Psoas muscle (tissue), 8 donors: ENCODE data around the gene CCR5. TPM values are rescaled to one million over a fixed set of nuclear protein-coding genes. Genes with fewer than 3 reads are reported as not detected.
"Not testable (repeated sequence)": the region's sequence is repeated elsewhere in the genome, so short reads cannot be mapped to it uniquely, and the experiment has no call there.

Experiments used
- ATAC-seq, 4 donors: fragments of 200-7000 bp; cut with Tn5 transposase; one replicate each; pipeline ENCODE4 v1.9.1; 2020; ENCODE audit warnings: moderate library complexity in 3 of 4, mild to moderate bottlenecking in 2 of 4
- DNase-seq, 2 donors: peaks; one replicate each; pipeline ENCODE4 v3.0.0-alpha.2; 2020
- H3K27ac ChIP-seq: fragments of 200-600 bp; one replicate; pipeline ENCODE4 v1.8.0; 2022
- H3K27me3 ChIP-seq, 3 donors: fragments of 200-600 bp in 1 of 3; one replicate each; pipeline versions ENCODE4 v1.6.1 to v1.8.0; 2013 to 2022; ENCODE audit warnings: low read length in 2 of 3, mild to moderate bottlenecking in 2 of 3, moderate library complexity in 1 of 3; ENCODE audit not compliant: insufficient read depth in 3 of 3
- H3K36me3 ChIP-seq, 2 donors: fragments of 200-600 bp in 1 of 2; one replicate each; pipeline versions ENCODE4 v1.6.1 to v1.8.0; 2013 to 2022; ENCODE audit warnings: low read depth in 1 of 2, mild to moderate bottlenecking in 1 of 2, moderate library complexity in 1 of 2; ENCODE audit not compliant: insufficient read depth in 1 of 2
- H3K4me1 ChIP-seq: fragments of 200-600 bp; one replicate; pipeline ENCODE4 v1.8.0; 2022
- H3K4me3 ChIP-seq: fragments of 200-600 bp; one replicate; pipeline ENCODE4 v1.8.0; 2022; ENCODE audit warnings: mild to moderate bottlenecking
- H3K9me3 ChIP-seq: fragments of 200-600 bp; one replicate; pipeline ENCODE4 v1.8.0; 2022
- CTCF ChIP-seq: fragments of 200-600 bp; IDR thresholded peaks from one replicate; pipeline ENCODE4 v1.8.0; 2022; ENCODE audit warnings: antibody characterized with exemption
- WGBS, 3 donors: extraction: QIAGEN DNeasy Blood & Tissue Kit; methylation state at CpG; one replicate each; pipeline versions ENCODE4 v1.1.6 to v1.1.7; 2013; 5-methylcytosine and 5-hydroxymethylcytosine counted together
- intact Hi-C, 2 donors: fragments of 100-400 bp; cut with DNase I; formaldehyde crosslinking; loops; one replicate each; pipeline versions ENCODE4 v1.11.0 to v1.14.2; 2022
- long read RNA-seq, 2 donors: library from polyadenylated mRNA; unstranded; transcript quantifications; one replicate each; pipeline ENCODE4 v2.0.0, GENCODE V29; 2021
- polyA plus RNA-seq, 3 donors: library from polyadenylated mRNA; stranded (reverse); fragments of 200-250 nt; gene quantifications; one replicate each; pipeline ENCODE4 v1.2.3, GENCODE V29; 2013
- total RNA-seq, 4 donors: library from RNA; stranded (reverse); fragmentation: NEBNext Ultra II Directional in 2 of 4; extraction: Animal tissue kit (Norgen Biotek cat#: 25700) in 2 of 4; gene quantifications; one replicate each; pipeline versions ENCODE4 v1.2.1 to v1.2.4, GENCODE V29; 2021 to 2023
- donor health status: healthy with polysubstance abuse.
- donor health status: DM: no; HTN: no; CAD: no; lungs with moderate emphysema.
- donor health status: Bipolar disorder and iron deficiency.
- donor health status: healthy.
- donor health status: DM: yes; HTN: yes; CAD: no.
- donor health status: DM: no; HTN: no; CAD: no.
- donor health status: DM: no; HTN: no; CAD: no.
- donor health status: DM: yes; HTN: yes; CAD: no.

The CCR5 gene
- total RNA-seq, result 1 to 10 TPM in 1 of 4 donors, under 1 TPM in 3; 0.19 to 1.1 (median 0.52) TPM
- polyA plus RNA-seq, result under 1 TPM; 0.08 to 0.21 (median 0.14) TPM
- long read RNA-seq, donor 1, result 0 reads
- long read RNA-seq, donor 2, result 0 reads

- H3K36me3 ChIP-seq, result no peaks in the 10 kb centered on the region
- ATAC-seq, result no peak
- intact Hi-C loops, result no loop called here
- no peaks in the 10 kb centered on the region for H3K4me1 ChIP-seq
- H3K9me3 ChIP-seq, result no peaks in the 10 kb centered on the region
- TF ChIP-seq CTCF, result no peak
- H3K27ac ChIP-seq, result no peak within 1 kb of the TSS
- no peak within 1 kb of the TSS for H3K4me3 ChIP-seq
- DNase-seq, result no peak
- H3K27me3 ChIP-seq, result peaks cover 0 to 4% (median 2%) of the 10 kb centered on the region in 3 donors
- WGBS, 3 donors, result 50 to 57% (median 56%) methylated on average over 5 of the region's 5 CpGs
Measured at GRCh38 chr3:46370839-46371518, at the start of gene CCR5. Gene CCR5, plus strand, starts transcription at chr3:46370946. Its CDS starts 1,957 bp downstream, at chr3:46372903.

- no peak for TF ChIP-seq CTCF
- DNase-seq (no peak), ATAC-seq (no peak)
- H3K9me3 ChIP-seq, result no peaks in the 10 kb centered on the region
- WGBS, 3 donors, result 64 to 76% (median 70%) methylated on average over 1 of the region's 1 CpG
- no peak overlapping the region for H3K27ac ChIP-seq
- no peaks in the 10 kb centered on the region for H3K27me3 ChIP-seq
- H3K4me3 ChIP-seq, result no peak overlapping the region
- intact Hi-C loops, result no loop called here
- no peaks in the 10 kb centered on the region for H3K4me1 ChIP-seq
- H3K36me3 ChIP-seq, result no peaks in the 10 kb centered on the region
Measured at GRCh38 chr3:46321461-46322104, 49.2 kb upstream of the CCR5 start.

GRCh38 chr3:46324036-46324435 is 46.7 kb upstream of the CCR5 start:
- 71 to 83% (median 72%) methylated on average over 2 of the region's 2 CpGs for WGBS, 3 donors
- H3K27me3 ChIP-seq, result no peaks in the 10 kb centered on the region
- ATAC-seq, result no peak
- no peaks in the 10 kb centered on the region for H3K36me3 ChIP-seq
- no peaks in the 10 kb centered on the region for H3K4me1 ChIP-seq
- intact Hi-C loops, result no loop called here
- no peak for DNase-seq
- no peaks in the 10 kb centered on the region for H3K9me3 ChIP-seq
- TF ChIP-seq CTCF, result no peak
- no peak overlapping the region for H3K27ac ChIP-seq
- H3K4me3 ChIP-seq, result no peak overlapping the region

DNA sequence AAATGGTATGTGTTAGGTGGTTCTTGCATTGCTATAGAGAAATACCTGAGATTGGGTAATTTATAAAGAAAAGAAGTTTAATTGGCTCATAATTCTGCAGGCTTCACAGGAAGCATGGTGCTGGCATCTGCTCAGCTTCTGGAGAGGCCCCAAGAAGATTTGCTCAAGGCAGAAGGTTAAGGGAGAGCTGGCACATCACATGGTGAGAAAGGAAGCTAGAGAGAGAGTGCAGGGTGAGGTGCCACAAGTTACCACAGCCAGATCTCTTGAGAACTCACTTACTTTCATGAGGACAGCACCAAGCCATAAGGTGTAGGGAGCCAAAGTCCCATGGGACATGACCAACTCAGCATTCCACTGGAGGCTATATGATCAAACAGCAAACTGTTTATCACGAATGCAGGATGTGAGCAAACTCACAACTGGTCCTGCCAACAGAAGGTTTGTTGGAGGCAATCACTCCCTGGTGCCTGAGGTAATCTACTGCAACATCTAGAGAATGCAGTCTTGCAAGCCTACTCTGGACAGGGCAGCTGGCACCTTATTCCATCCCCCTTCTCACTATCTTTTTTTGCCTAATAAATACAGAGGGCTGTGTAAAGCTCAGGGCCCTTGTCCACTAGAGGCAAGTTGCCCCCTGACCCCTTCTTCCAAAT is 45.0 kb upstream of the CCR5 start:
- Histone ChIP-seq H3K27me3 (no peaks in the 10 kb centered on the region), H3K9me3 (no peaks in the 10 kb centered on the region), H3K27ac (no peak overlapping the region), H3K36me3 (no peaks in the 10 kb centered on the region), H3K4me1 (no peaks in the 10 kb centered on the region), H3K4me3 (no peak overlapping the region)
- DNase-seq (no peak), ATAC-seq (no peak)
- no peak for TF ChIP-seq CTCF
- 63 to 90% (median 73%) methylated on average over 1 of the region's 1 CpG for WGBS, 3 donors
- intact Hi-C loops, result no loop called here

GRCh38 chr3:46330676-46331075 is 40.1 kb upstream of the CCR5 start:
- H3K27me3 ChIP-seq, H3K36me3 ChIP-seq, H3K4me3 ChIP-seq, H3K27ac ChIP-seq, H3K4me1 ChIP-seq, intact Hi-C loops, H3K9me3 ChIP-seq, DNase-seq, ATAC-seq: not testable (repeated sequence)
- WGBS, 3 donors, result 86 to 93% (median 92%) methylated on average over 3 of the region's 3 CpGs
